Peyer's patch (tissue), 4 donors: ENCODE data around the gene USP8. TPM values are rescaled to one million over a fixed set of nuclear protein-coding genes. Genes with fewer than 3 reads are reported as not detected.

Experiments
- DNase-seq, 3 donors: peaks; one replicate each; pipeline ENCODE4 v3.0.0-alpha.2; 2017 to 2019
- H3K27ac ChIP-seq, 4 donors: fragments of 200-600 bp; sonication (generic); one replicate each; pipeline ENCODE4 v1.5.1; 2016 to 2019
- H3K27me3 ChIP-seq, 2 donors: fragments of 200-600 bp; sonication (generic); one replicate each; pipeline ENCODE4 v1.5.1; 2019
- H3K36me3 ChIP-seq, 3 donors: fragments of 200-600 bp; sonication (generic); one replicate each; pipeline ENCODE4 v1.5.1; 2016 to 2019
- H3K4me1 ChIP-seq, 4 donors: fragments of 200-600 bp; sonication (generic); one replicate each; pipeline ENCODE4 v1.5.1; 2016 to 2019
- H3K4me3 ChIP-seq, 4 donors: fragments of 200-600 bp; sonication (generic); 1 replicate in 3 of 4; 2 replicates in 1 of 4; pipeline ENCODE4 v1.5.1; 2016 to 2019; ENCODE audit warnings: mild to moderate bottlenecking in 1 of 4
- H3K9me3 ChIP-seq, 4 donors: fragments of 200-600 bp; sonication (generic); one replicate each; pipeline ENCODE4 v1.5.1; 2016 to 2019; ENCODE audit warnings: mild to moderate bottlenecking in 1 of 4
- POLR2A ChIP-seq, 2 donors: fragments of 450-650 bp; IDR thresholded peaks; one replicate each; pipeline ENCODE4 v1.5.1; 2017; ENCODE audit warnings: antibody characterized with exemption in 2 of 2, mild to moderate bottlenecking in 2 of 2, moderate library complexity in 2 of 2
- small RNA-seq, 2 donors: library from RNA; depleted of rRNA; stranded (forward); fragments of <200 nt; gene quantifications; one replicate each; pipeline ENCODE3, GENCODE V24; 2016
- total RNA-seq, 4 donors: library from RNA; depleted of rRNA; stranded (reverse); fragments of >200 nt; gene quantifications; one replicate each; pipeline ENCODE4 v1.1.0, GENCODE V29; 2016

USP8 gene
- total RNA-seq, 4 donors from 2014 or later = 49.9 to 130 (median 57.1) TPM

DNA sequence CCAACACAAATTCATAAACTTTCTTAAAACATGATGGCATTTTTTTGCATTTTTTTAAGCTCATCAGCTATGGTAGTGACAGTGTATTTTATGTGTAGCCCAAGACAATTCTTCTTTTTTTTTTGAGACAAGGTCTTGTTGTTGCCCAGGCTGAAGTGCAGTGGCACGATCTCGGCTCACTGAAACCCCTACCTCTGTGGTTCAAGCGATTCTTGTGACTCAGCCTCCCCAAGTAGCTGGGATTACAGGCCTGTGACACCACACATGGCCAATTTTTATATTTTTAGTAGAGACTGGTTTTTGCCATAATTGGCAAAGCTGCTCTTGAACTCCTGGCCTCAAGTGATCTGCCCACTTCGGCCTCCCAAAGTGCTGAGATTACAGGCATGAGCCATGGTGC lies 139.6 kb downstream of the USP8 start:
- Histone ChIP-seq H3K4me3 (no peak overlapping the region), H3K9me3 (no peaks in the 10 kb centered on the region), H3K36me3 (peaks cover 0 to 57% (median 0%) of the 10 kb centered on the region in 3 donors), H3K27ac (no peak overlapping the region), H3K27me3 (no peaks in the 10 kb centered on the region), H3K4me1 (no peaks in the 10 kb centered on the region)
- DNase-seq = no peak
- no peak for TF ChIP-seq POLR2A (IDR thresholded peaks at IDR 0.05)

Small RNA genes lying within 50 kb of the gene (small RNA-seq; reads per million reads assigned to genes)
- 0 reads per million in 2 donors for gene RNA5SP395

Other genes with a start within 250 kb of the USP8 start
- gene SLC27A2, start 242.2 kb upstream of the USP8 start, total RNA-seq = 10 to 100 TPM in 3 of 4 donors, 1 to 10 TPM in 1; 8.3 to 47.9 (median 32.3) TPM
- 10 to 100 TPM in 1 of 4 donors, 1 to 10 TPM in 1, under 1 TPM in 1, not detected in 1; 0.80 to 21.5 (median 1.2) TPM for gene HDC, start 158.7 kb upstream of the USP8 start, total RNA-seq
- gene GABPB1, start 69.2 kb upstream of the USP8 start, total RNA-seq = 10 to 100 TPM; 13.8 to 16.3 (median 15.7) TPM
- not detected for gene USP50, start 122.3 kb downstream of the USP8 start, total RNA-seq